Pancreas (tissue), 10 donors: Measurements from ENCODE around the gene ZBTB16. TPM values are rescaled to one million over a fixed set of nuclear protein-coding genes. Genes with fewer than 3 reads are reported as not detected.
A peak's percentile ranks its signal among the peaks of the same experiment; 100 is the strongest.

Experiments
- ATAC-seq, 4 donors: fragments of 200-7000 bp; cut with Tn5 transposase; one replicate each; pipeline versions ENCODE4 v1.8.0 to v1.9.1; 2020; ENCODE audit warnings: mild to moderate bottlenecking in 4 of 4, moderate library complexity in 4 of 4
- DNase-seq, 6 donors: peaks; one replicate each; pipeline ENCODE4 v3.0.0-alpha.2; 2020
- FAIRE-seq: peaks from 2 replicates; lab custom pipeline; 2012; peaks lifted over from hg19 to GRCh38; lab: Jason Lieb, UNC
- H3K27ac ChIP-seq, 4 donors: fragments of 200-600 bp; sonication (generic); 1 replicate in 3 of 4; 2 replicates in 1 of 4; pipeline versions ENCODE4 v1.5.0 to v1.8.0; 2020
- H3K27me3 ChIP-seq, 4 donors: fragments of 200-600 bp; one replicate each; pipeline ENCODE4 v1.8.0; 2021
- H3K36me3 ChIP-seq, 3 donors: fragments of 200-600 bp; sonication (generic) in 1 of 3; one replicate each; pipeline versions ENCODE4 v1.5.0 to v1.8.0; 2020 to 2021
- H3K4me1 ChIP-seq, 3 donors: fragments of 200-600 bp; one replicate each; pipeline ENCODE4 v1.8.0; 2021
- H3K4me3 ChIP-seq, 4 donors: fragments of 200-600 bp; sonication (generic) in 2 of 4; one replicate each; pipeline versions ENCODE4 v1.5.0 to v1.8.0; 2020 to 2021
- H3K9me3 ChIP-seq, 4 donors: fragments of 200-600 bp; one replicate each; pipeline ENCODE4 v1.8.0; 2021
- CTCF ChIP-seq, 4 donors: fragments of 200-600 bp; sonication (generic) in 3 of 4; IDR thresholded peaks; one replicate each; pipeline versions ENCODE4 v1.5.0 to v1.8.0; 2021; ENCODE audit warnings: antibody characterized with exemption in 4 of 4
- whole genome bisulfite sequencing, 2 donors: extraction: QIAGEN DNeasy Blood & Tissue Kit; methylation state at CpG; one replicate each; pipeline ENCODE4 v1.1.7; 2013; 5-methylcytosine and 5-hydroxymethylcytosine counted together
- intact Hi-C, 3 donors: fragments of 100-400 bp; cut with DNase I; formaldehyde crosslinking; loops; one replicate each; pipeline versions ENCODE4 v1.11.1 to v1.14.2; 2022
- polyA plus RNA-seq, 2 donors: library from polyadenylated mRNA; stranded (reverse); fragments of 200-250 nt; gene quantifications; one replicate each; pipeline ENCODE4 v1.2.3, GENCODE V29; 2013
- total RNA-seq, 6 donors: library from RNA; stranded (reverse); fragmentation: NEBNext Ultra II Directional in 4 of 6; extraction: Animal tissue kit (Norgen Biotek cat#: 25700) in 4 of 6; gene quantifications; one replicate each; pipeline versions ENCODE4 v1.2.1 to v1.2.4, GENCODE V29; 2021 to 2023
- donor health status: healthy with polysubstance abuse.
- donor health status: DM: no; HTN: no; CAD: no; lungs with moderate emphysema.
- donor health status: DM: no; HTN: no; CAD: no.
- donor health status: control.
- donor health status: control.
- donor health status: Bipolar disorder and iron deficiency.
- donor health status: DM: yes; HTN: yes; CAD: no.
- donor health status: DM: no; HTN: no; CAD: no.
- donor health status: DM: no; HTN: no; CAD: no.
- donor health status: DM: yes; HTN: yes; CAD: no.

ZBTB16 gene
- total and polyA plus RNA-seq, 8 donors, result 8.1 to 76.4 (median 42.3) TPM

- peaks cover 0 to 51% (median 19%) of the 10 kb centered on the region in 3 donors for H3K36me3 ChIP-seq
- FAIRE-seq (no peak), DNase-seq (no peak), ATAC-seq (no peak)
- no peak for TF ChIP-seq CTCF (IDR thresholded peaks at IDR 0.05)
- no peaks in the 10 kb centered on the region for H3K27me3 ChIP-seq
- no peaks in the 10 kb centered on the region for H3K9me3 ChIP-seq
- 82 to 92% methylated on average over 14 of the region's 14 CpGs for WGBS, 2 donors
- no peak overlapping the region for H3K27ac ChIP-seq
- peak overlapping the region in 1 of 4 donors; percentile 12 for H3K4me3 ChIP-seq
- H3K4me1 ChIP-seq, result peaks cover 4 to 28% (median 13%) of the 10 kb centered on the region in 3 donors
- intact Hi-C loops, result loop anchor here in 1 of 3 donors (5.0 kb wide), 1 partner anchor 108 kb away; no protein-coding TSS in a partner anchor
Measured at GRCh38 chr11:114064216-114064615, 4.7 kb downstream of the ZBTB16 start.

- TF ChIP-seq CTCF (IDR thresholded peaks at IDR 0.05), result no peak
- intact Hi-C loops, result no loop called here
- no peak for ATAC-seq
- Histone ChIP-seq H3K36me3 (peaks cover 0 to 54% (median 19%) of the 10 kb centered on the region in 3 donors), H3K27me3 (no peaks in the 10 kb centered on the region), H3K4me1 (peaks cover 4 to 30% (median 17%) of the 10 kb centered on the region in 3 donors), H3K4me3 (peak overlapping the region in 1 of 4 donors; percentile 12), H3K9me3 (no peaks in the 10 kb centered on the region), H3K27ac (no peak overlapping the region)
- FAIRE-seq, result no peak
- WGBS, 2 donors, result 90 to 95% methylated on average over 4 of the region's 4 CpGs
- DNase-seq, result no peak
Measured at GRCh38 chr11:114065094-114065493, 5.6 kb downstream of the ZBTB16 start.

GRCh38 chr11:114066046-114066648 is 6.6 kb downstream of the ZBTB16 start:
- no peaks in the 10 kb centered on the region for H3K27me3 ChIP-seq
- intact Hi-C loops, result no loop called here
- H3K4me1 ChIP-seq, result peaks cover 4 to 30% (median 17%) of the 10 kb centered on the region in 3 donors
- H3K36me3 ChIP-seq, result peaks cover 0 to 54% (median 24%) of the 10 kb centered on the region in 3 donors
- H3K27ac ChIP-seq, result no peak overlapping the region
- H3K9me3 ChIP-seq, result no peaks in the 10 kb centered on the region
- no peak for TF ChIP-seq CTCF (IDR thresholded peaks at IDR 0.05)
- WGBS, 2 donors, result 90 to 92% methylated on average over 14 of the region's 14 CpGs
- ATAC-seq, result no peak
- DNase-seq, result peak in 1 of 6 donors; percentile 9
- no peak overlapping the region for H3K4me3 ChIP-seq
- FAIRE-seq, result no peak

GRCh38 chr11:114068327-114068726 is 8.8 kb downstream of the ZBTB16 start:
- intact Hi-C loops, result no loop called here
- no peak for TF ChIP-seq CTCF (IDR thresholded peaks at IDR 0.05)
- peaks cover 0 to 51% (median 22%) of the 10 kb centered on the region in 3 donors for H3K36me3 ChIP-seq
- peaks cover 4 to 29% (median 23%) of the 10 kb centered on the region in 3 donors for H3K4me1 ChIP-seq
- no peaks in the 10 kb centered on the region for H3K27me3 ChIP-seq
- ATAC-seq (no peak), DNase-seq (no peak), FAIRE-seq (no peak)
- no peaks in the 10 kb centered on the region for H3K9me3 ChIP-seq
- 94 to 95% methylated on average over 4 of the region's 4 CpGs for WGBS, 2 donors
- H3K27ac ChIP-seq, result no peak overlapping the region
- no peak overlapping the region for H3K4me3 ChIP-seq
